IMR-90 (cell line): ENCODE data around the gene ZSCAN25. TPM values are rescaled to one million over a fixed set of nuclear protein-coding genes. Genes with fewer than 3 reads are reported as not detected.

Experiments
- ATAC-seq: fragments of 200-7000 bp; cut with Tn5 transposase; 2 replicates; pipeline ENCODE4 v1.9.1; 2020; ENCODE audit warnings: low read depth, mild to moderate bottlenecking, moderate library complexity
- BruUV-seq: library from RNA; stranded (reverse); fragments of 400-500 nt; replicated peaks from 2 replicates; lab custom pipeline; 2021; lab: Mats Ljungman, UMichigan
- CTCF ChIA-PET: fragments of 300-600 bp; formaldehyde crosslinking; extraction: SDS; loops from one replicate; lab custom pipeline; 2021; ENCODE audit warnings: antibody characterized with exemption; lab: Yijun Ruan, JAX
- POLR2A ChIA-PET: fragments of 300-600 bp; sonication (Branson Sonifier 250); formaldehyde crosslinking; loops from one replicate; lab custom pipeline; 2022; ENCODE audit warnings: antibody characterized with exemption; ENCODE audit not compliant: unreplicated experiment; lab: Charles Lee
- DNase-seq: peaks from one replicate; pipeline ENCODE4 v3.0.0; 2013
- H2AFZ ChIP-seq: replicated peaks from 2 replicates; pipeline ENCODE3; 2013; ENCODE audit warnings: low read length, mild to moderate bottlenecking; ENCODE audit not compliant: poor library complexity
- H2AK5ac ChIP-seq: 2 replicates; pipeline ENCODE4 v1.6.1; 2013; ENCODE audit warnings: low read depth, low read length, inconsistent platforms
- H2AK9ac ChIP-seq: replicated peaks from 2 replicates; pipeline ENCODE3; 2013; ENCODE audit warnings: mild to moderate bottlenecking, low read depth, low read length, moderate library complexity; ENCODE audit not compliant: poor library complexity
- H2BK120ac ChIP-seq: 2 replicates; pipeline ENCODE4 v1.6.1; 2013; ENCODE audit warnings: low read depth, low read length, inconsistent platforms
- H2BK15ac ChIP-seq: 3 replicates; pipeline ENCODE4 v1.6.1; 2013; ENCODE audit warnings: low read depth, low read length, inconsistent platforms
- H2BK20ac ChIP-seq: 2 replicates; pipeline ENCODE4 v1.6.1; 2013; ENCODE audit warnings: low read depth, mild to moderate bottlenecking, inconsistent platforms, low read length, moderate library complexity
- H2BK5ac ChIP-seq: 2 replicates; pipeline ENCODE4 v1.6.1; 2013; ENCODE audit warnings: mild to moderate bottlenecking, low read depth, low read length, inconsistent platforms; ENCODE audit not compliant: poor library complexity, severe bottlenecking
- H3K14ac ChIP-seq: replicated peaks from 2 replicates; pipeline ENCODE4 v1.6.1; 2013; ENCODE audit warnings: low read depth, low read length, inconsistent platforms
- H3K18ac ChIP-seq: 2 replicates; pipeline ENCODE4 v1.6.1; 2013; ENCODE audit warnings: low read depth, low read length, control low read depth
- H3K23ac ChIP-seq: 2 replicates; pipeline ENCODE4 v1.6.1; 2013; ENCODE audit warnings: low read depth, low read length, inconsistent platforms
- H3K27ac ChIP-seq: 2 replicates; pipeline ENCODE4 v1.5.1; 2013; ENCODE audit warnings: mild to moderate bottlenecking, control low read depth, low read length; ENCODE audit not compliant: insufficient read depth
- H3K27me3 ChIP-seq: 2 replicates; pipeline ENCODE4 v1.6.1; 2013; ENCODE audit warnings: low read length; ENCODE audit not compliant: control insufficient read depth, insufficient read depth
- H3K36me3 ChIP-seq: 2 replicates; pipeline ENCODE4 v1.6.1; 2013; ENCODE audit warnings: low read length, mixed read lengths; ENCODE audit not compliant: control insufficient read depth, insufficient read depth
- H3K4ac ChIP-seq: 2 replicates; pipeline ENCODE4 v1.6.1; 2013; ENCODE audit warnings: low read depth, low read length, inconsistent platforms
- H3K4me1 ChIP-seq: 2 replicates; pipeline ENCODE4 v1.6.1; 2013; ENCODE audit warnings: low read length, mixed read lengths; ENCODE audit not compliant: control insufficient read depth, insufficient read depth
- H3K4me2 ChIP-seq: 2 replicates; pipeline ENCODE4 v1.6.1; 2013; ENCODE audit warnings: low read depth, mild to moderate bottlenecking, control low read depth, low read length, moderate library complexity
- H3K4me3 ChIP-seq: 2 replicates; pipeline ENCODE4 v1.5.1; 2013; ENCODE audit warnings: low read depth, mild to moderate bottlenecking, control low read depth, low read length, moderate library complexity; ENCODE audit not compliant: insufficient read depth
- H3K56ac ChIP-seq: 2 replicates; pipeline ENCODE4 v1.6.1; 2013; ENCODE audit warnings: low read length, inconsistent platforms; ENCODE audit not compliant: insufficient read depth; ENCODE audit errors: extremely low read depth
- H3K79me1 ChIP-seq, 2 experiments: 2 replicates each; pipeline ENCODE4 v1.6.1; 2013; ENCODE audit warnings: low read length in 2 of 2, inconsistent platforms in 1 of 2, low read depth in 1 of 2
- H3K9ac ChIP-seq: 2 replicates; pipeline ENCODE4 v1.6.1; 2013; ENCODE audit warnings: low read depth, low read length, control low read depth
- H3K9me1 ChIP-seq: 2 replicates; pipeline ENCODE4 v1.6.1; 2013; ENCODE audit warnings: low read length, inconsistent platforms; ENCODE audit not compliant: insufficient read depth
- H3K9me3 ChIP-seq: 2 replicates; pipeline ENCODE4 v1.6.1; 2013; ENCODE audit warnings: low read length; ENCODE audit not compliant: control insufficient read depth, insufficient read depth
- H4K20me1 ChIP-seq: 2 replicates; pipeline ENCODE4 v1.6.1; 2013; ENCODE audit warnings: low read length, inconsistent platforms; ENCODE audit not compliant: insufficient read depth
- H4K5ac ChIP-seq: 2 replicates; pipeline ENCODE4 v1.6.1; 2013; ENCODE audit warnings: mild to moderate bottlenecking, low read depth, low read length, control low read depth
- H4K8ac ChIP-seq, 2 experiments: 2 replicates each; pipeline ENCODE4 v1.6.1; 2013; ENCODE audit warnings: low read depth in 2 of 2, low read length in 2 of 2, control low read depth in 1 of 2, inconsistent platforms in 1 of 2
- H4K91ac ChIP-seq: 2 replicates; pipeline ENCODE4 v1.6.1; 2013; ENCODE audit warnings: low read depth, low read length, inconsistent platforms; ENCODE audit not compliant: insufficient read depth
- FOS ChIP-seq: fragments of 150-350 bp; IDR thresholded peaks from 2 replicates; pipeline ENCODE4 v1.6.1; 2016; ENCODE audit warnings: low read depth, low read length
- MXI1 ChIP-seq: IDR thresholded peaks from 2 replicates; pipeline ENCODE4 v1.6.1; 2012; ENCODE audit warnings: low read depth, mild to moderate bottlenecking, low read length, moderate library complexity, borderline replicate concordance
- WGBS, 2 experiments: methylation state at CpG; one replicate each; pipeline versions ENCODE4 v1.1.5 to v1.1.7; 2013; ENCODE audit warnings: missing lambda C conversion rate in 2 of 2; ENCODE audit not compliant: insufficient read length in 1 of 2; ENCODE audit errors: extremely low coverage in 2 of 2; 5-methylcytosine and 5-hydroxymethylcytosine counted together
- dilution Hi-C: fragments of 300-500 bp; cut with HindIII; formaldehyde crosslinking; loops from one replicate; pipeline ENCODE4 v1.14.3; 2018; ENCODE audit warnings: low sequenced_read_pairs; ENCODE audit not compliant: unreplicated experiment
- in situ Hi-C: fragments of 300-500 bp; cut with MboI; formaldehyde crosslinking; loops from 3 replicates; pipeline ENCODE4 v1.14.3; 2019; ENCODE audit warnings: low sequenced_read_pairs, inconsistent platforms, mixed read lengths
- intact Hi-C: fragments of 100-400 bp; cut with micrococcal nuclease; formaldehyde crosslinking; loops from 2 replicates; pipeline ENCODE4 v1.10.0; 2022
- polyA plus RNA-seq, 3 experiments: library from polyadenylated mRNA; depleted of rRNA; stranded (reverse); fragments of >200 nt; gene quantifications; 2 replicates each; pipeline ENCODE4 v1.2.3, GENCODE V29; 2012; ENCODE audit warnings: low replicate concordance in 1 of 3
- total RNA-seq: library from RNA; depleted of rRNA; stranded (reverse); fragments of >200 nt; gene quantifications from 2 replicates; pipeline ENCODE4 v1.2.3, GENCODE V29; 2012

ZSCAN25 gene
- total and polyA plus RNA-seq, 2 of the 4 experiments (the other 2 are of a cell fraction) = 6.2 to 9.0 TPM

GRCh38 chr7:99642027-99642426 lies 25.3 kb downstream of the ZSCAN25 start:
- dilution Hi-C loops = no loop called here
- Histone ChIP-seq H3K4ac (no peak overlapping the region), H3K14ac (no peak overlapping the region)

More at GRCh38 chr7:99642027-99642426, 25.3 kb downstream of the ZSCAN25 start:
- 100% methylated on average over 1 of the region's 1 CpG; no CpG with 5 or more reads in 1 of the 2 experiments for WGBS, 2 experiments
- Histone ChIP-seq H4K5ac (no peak overlapping the region), H3K18ac (no peak overlapping the region), H3K9me3 (no peaks in the 10 kb centered on the region), H2BK20ac (no peak overlapping the region), H3K9ac (no peak overlapping the region), H3K23ac (no peak overlapping the region), H2BK5ac (no peak overlapping the region), H3K4me1 (no peaks in the 10 kb centered on the region), H2BK120ac (no peak overlapping the region), H4K8ac (no peak overlapping the region), H3K4me2 (no peak overlapping the region), H3K27me3 (no peaks in the 10 kb centered on the region), H3K79me1 (no peaks in the 10 kb centered on the region), H3K4me3 (no peak overlapping the region), H2AFZ (no peak overlapping the region), H3K36me3 (0 out of 2 replicates have a peak, but pooled peaks cover 2% of the 10 kb centered on the region), H3K9me1 (no peaks in the 10 kb centered on the region; the same call in 1 of the 2 replicates), H3K56ac (no peak overlapping the region), H2AK5ac (no peak overlapping the region), H4K20me1 (no peaks in the 10 kb centered on the region), H2BK15ac (no peak overlapping the region), H4K91ac (no peak overlapping the region), H3K27ac (no peak overlapping the region), H2AK9ac (no peak overlapping the region)
- POLR2A ChIA-PET = no interaction called here
- in situ Hi-C loops = no loop called here
- TF ChIP-seq MXI1 = no peak
- 0 out of 2 replicates have a peak, but pooled peaks have one; percentile 14 for TF ChIP-seq FOS
- intact Hi-C loops = no loop called here
- ATAC-seq (peak; percentile 57), DNase-seq (peak; percentile 26)
- CTCF ChIA-PET = no interaction called here
- BruUV-seq = no TSS peak
